ENCODE measurements around the gene RHOC. TPM values are rescaled to one million over a fixed set of nuclear protein-coding genes. Genes with fewer than 3 reads are reported as not detected.

The RHOC gene
- total RNA-seq, result 1 to 10 TPM; 6.1 to 6.7 TPM
- polyA plus RNA-seq, result 10 to 100 TPM; 18.2 to 26.4 TPM

GRCh38 chr1:112706505-112707220, at the start of gene RHOC:
Gene RHOC, minus strand, starts transcription at chr1:112707127. Its CDS starts 3,328 bp downstream, at chr1:112703799.
- Histone ChIP-seq H3K4me1 (ENCODE audit: insufficient read depth, low read length) (peaks cover 36% of the 10 kb centered on the region), H3K36me3 (ENCODE audit: insufficient read depth, low read length) (no peaks in the 10 kb centered on the region), H3K4me3 (ENCODE audit: low read length in 2 of 2) (peak within 1 kb of the TSS in 1 of 2 donors; percentile 45), H3K27ac (ENCODE audit: low read depth, low read length) (peak within 1 kb of the TSS; percentile 49), H3K9me3 (ENCODE audit: control insufficient read depth in 1 of 2, low read length in 2 of 2) (no peaks in the 10 kb centered on the region), H3K27me3 (ENCODE audit: insufficient read depth, low read length) (no peaks in the 10 kb centered on the region)
- Mint-ChIP-seq H3K27me3 (peaks cover 0 to 2% of the 10 kb centered on the region in 2 donors), H3K9me3 (no peaks in the 10 kb centered on the region), H3K4me1 (peaks cover 28 to 57% (median 39%) of the 10 kb centered on the region in 4 donors), H3K4me3 (peak within 1 kb of the TSS; percentile 85 to 94 (median 88)), H3K36me3 (peaks cover 0 to 4% of the 10 kb centered on the region in 2 donors), H3K27ac (peak within 1 kb of the TSS; percentile 73 to 93 (median 85))
- ChIA-PET POLR2A (ENCODE audit: partially characterized antibody) (interaction anchor here (2.1 to 2.4 kb wide), 2 partner anchors 88 to 316 kb away, joined by 8 to 10 read pairs; partner anchors contain the start of genes CAPZA1 and ST7L), CTCF (ENCODE audit: partially characterized antibody) (interaction anchor here (0.8 to 5.8 kb wide), 3 partner anchors 12 to 205 kb away, joined by 4 to 73 read pairs (median 66); partner anchors contain the start of gene PPM1J)
- DNase-seq, result no peak
- intact Hi-C loops (cut with micrococcal nuclease), result loop anchor here (1.0 to 2.0 kb wide), 3 partner anchors 88 to 316 kb away; partner anchors contain the start of genes CAPZA1 and ST7L

GRCh38 chr1:112754116-112754628, 47.2 kb upstream of the RHOC start:
- POLR2A ChIA-PET (ENCODE audit: partially characterized antibody), result no interaction called here
- DNase-seq, result no peak
- no peak overlapping the region for H3K4me3 ChIP-seq (ENCODE audit: low read length in 2 of 2)
- Mint-ChIP-seq H3K4me3 (no peak overlapping the region), H3K27ac (no peak overlapping the region), H3K4me1 (peaks cover 0 to 1% (median 0%) of the 10 kb centered on the region in 4 donors), H3K27me3 (peaks cover 14 to 43% of the 10 kb centered on the region in 2 donors), H3K9me3 (peaks cover 3 to 23% (median 19%) of the 10 kb centered on the region in 8 donors), H3K36me3 (peaks cover 3 to 7% of the 10 kb centered on the region in 2 donors)
- CTCF ChIA-PET (ENCODE audit: partially characterized antibody), result interaction anchor here (0.6 kb wide), 1 partner anchor 1006 kb away, joined by 3 read pairs; no protein-coding TSS in a partner anchor
- H3K27me3 ChIP-seq (ENCODE audit: insufficient read depth, low read length), result no peaks in the 10 kb centered on the region
- no peaks in the 10 kb centered on the region for H3K36me3 ChIP-seq (ENCODE audit: insufficient read depth, low read length)
- H3K9me3 ChIP-seq (ENCODE audit: control insufficient read depth in 1 of 2, low read length in 2 of 2), result no peaks in the 10 kb centered on the region
- H3K4me1 ChIP-seq (ENCODE audit: insufficient read depth, low read length), result no peaks in the 10 kb centered on the region
- intact Hi-C loops (cut with micrococcal nuclease), result no loop called here
- no peak overlapping the region for H3K27ac ChIP-seq (ENCODE audit: low read depth, low read length)

DNA sequence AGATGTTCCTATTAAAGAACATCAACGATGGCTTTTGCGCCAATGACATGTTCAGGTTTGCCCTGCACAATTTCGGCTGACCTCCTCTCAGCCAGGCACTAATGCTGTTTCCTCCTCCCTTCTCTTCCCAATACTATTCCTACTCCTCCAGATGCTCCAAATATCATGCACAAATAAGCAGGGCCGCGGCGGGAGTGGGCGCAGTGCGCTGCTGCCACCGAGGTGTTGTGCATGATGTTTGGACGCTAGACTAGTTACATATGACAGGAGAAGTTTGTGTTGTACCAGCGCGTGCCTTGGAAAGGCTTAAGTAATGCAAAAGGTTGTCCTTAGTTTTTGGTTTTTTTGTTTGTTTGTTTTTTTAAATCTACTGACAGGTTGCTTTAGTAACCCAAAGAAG, 41.5 kb upstream of the RHOC start:
- POLR2A ChIA-PET (ENCODE audit: partially characterized antibody), result no interaction called here
- H3K27me3 Mint-ChIP-seq, result peaks cover 29 to 36% of the 10 kb centered on the region in 2 donors
- H3K27ac Mint-ChIP-seq, result no peak overlapping the region

GRCh38 chr1:112744009-112744578, 37.2 kb upstream of the RHOC start:
- no peaks in the 10 kb centered on the region for H3K36me3 ChIP-seq (ENCODE audit: insufficient read depth, low read length)
- Mint-ChIP-seq H3K9me3 (peaks cover 0 to 5% (median 0%) of the 10 kb centered on the region in 8 donors), H3K27me3 (peaks cover 48 to 58% of the 10 kb centered on the region in 2 donors), H3K27ac (no peak overlapping the region), H3K36me3 (no peaks in the 10 kb centered on the region), H3K4me3 (peak overlapping the region in 4 of 8 donors; percentile 6 to 64 (median 30)), H3K4me1 (peaks cover 2 to 11% (median 5%) of the 10 kb centered on the region in 4 donors)
- no peaks in the 10 kb centered on the region for H3K4me1 ChIP-seq (ENCODE audit: insufficient read depth, low read length)
- ChIA-PET CTCF (ENCODE audit: partially characterized antibody) (interaction anchor here (1.3 kb wide), 1 partner anchor 27 kb away, joined by 3 read pairs; no protein-coding TSS in a partner anchor), POLR2A (ENCODE audit: partially characterized antibody) (no interaction called here)
- intact Hi-C loops (cut with micrococcal nuclease), result no loop called here
- no peaks in the 10 kb centered on the region for H3K9me3 ChIP-seq (ENCODE audit: control insufficient read depth in 1 of 2, low read length in 2 of 2)
- H3K27me3 ChIP-seq (ENCODE audit: insufficient read depth, low read length), result peaks cover 4% of the 10 kb centered on the region
- no peak overlapping the region for H3K27ac ChIP-seq (ENCODE audit: low read depth, low read length)
- no peak overlapping the region for H3K4me3 ChIP-seq (ENCODE audit: low read length in 2 of 2)
- DNase-seq, result no peak

More for the DNA sequence above, 41.5 kb upstream of the RHOC start:
- no peak for DNase-seq
- Mint-ChIP-seq H3K4me3 (no peak overlapping the region), H3K4me1 (peaks cover 2 to 7% (median 5%) of the 10 kb centered on the region in 4 donors), H3K9me3 (peaks cover 0 to 5% (median 2%) of the 10 kb centered on the region in 8 donors), H3K36me3 (no peaks in the 10 kb centered on the region)
- Histone ChIP-seq H3K27ac (ENCODE audit: low read depth, low read length) (no peak overlapping the region), H3K4me1 (ENCODE audit: insufficient read depth, low read length) (no peaks in the 10 kb centered on the region), H3K36me3 (ENCODE audit: insufficient read depth, low read length) (no peaks in the 10 kb centered on the region), H3K9me3 (ENCODE audit: control insufficient read depth in 1 of 2, low read length in 2 of 2) (no peaks in the 10 kb centered on the region), H3K4me3 (ENCODE audit: low read length in 2 of 2) (no peak overlapping the region), H3K27me3 (ENCODE audit: insufficient read depth, low read length) (no peaks in the 10 kb centered on the region)
- intact Hi-C loops (cut with micrococcal nuclease), result no loop called here
- CTCF ChIA-PET (ENCODE audit: partially characterized antibody), result no interaction called here

DNA sequence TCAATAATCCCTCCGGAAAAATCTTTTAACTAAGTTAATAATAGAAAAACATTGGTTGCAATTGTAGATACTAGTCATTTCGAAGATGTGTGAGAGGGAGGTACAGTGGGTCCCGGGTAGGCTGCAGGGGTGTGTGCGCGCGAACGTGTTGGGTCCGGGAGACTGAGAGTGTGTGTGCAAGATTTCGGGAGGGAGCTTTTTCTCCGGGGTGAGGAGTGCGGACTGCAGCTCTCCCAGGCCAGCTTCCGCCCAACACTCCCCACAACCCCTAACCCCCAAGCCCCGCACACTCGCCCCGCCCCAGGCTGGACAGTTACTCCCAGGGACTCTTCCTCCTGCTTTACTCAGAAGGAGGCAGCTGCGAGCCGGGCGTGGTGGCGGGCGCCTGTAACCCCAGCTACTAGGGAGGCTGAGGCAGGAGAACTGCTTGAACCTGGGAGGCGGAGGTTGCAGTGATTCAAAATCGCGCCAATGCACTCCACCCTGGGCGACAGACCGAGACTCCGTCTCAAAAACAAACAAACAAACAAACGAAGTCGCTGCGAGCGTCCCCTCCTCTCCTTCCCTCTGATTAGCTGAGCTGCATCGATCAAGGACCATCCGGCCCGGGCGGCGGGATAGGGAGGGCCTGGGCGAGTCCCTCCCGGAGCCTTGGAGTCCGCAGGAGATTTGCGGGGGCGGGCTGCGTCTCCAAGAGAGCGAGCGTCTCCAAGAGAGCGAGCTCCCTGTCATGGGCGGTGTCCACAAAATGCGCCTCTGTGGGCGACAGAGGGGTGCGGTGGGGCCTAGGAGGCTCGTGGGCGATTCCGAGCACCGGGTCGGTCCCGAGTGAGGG, 36.5 kb upstream of the RHOC start:
- peak overlapping the region in 5 of 8 donors; percentile 26 to 63 (median 49) for H3K4me3 Mint-ChIP-seq
- no peak overlapping the region for H3K27ac Mint-ChIP-seq
- ChIA-PET CTCF (ENCODE audit: partially characterized antibody) (interaction anchor here (1.3 kb wide), 1 partner anchor 26 kb away, joined by 3 read pairs; no protein-coding TSS in a partner anchor), POLR2A (ENCODE audit: partially characterized antibody) (no interaction called here)
- peaks cover 2 to 11% (median 5%) of the 10 kb centered on the region in 4 donors for H3K4me1 Mint-ChIP-seq
- Histone ChIP-seq H3K36me3 (ENCODE audit: insufficient read depth, low read length) (no peaks in the 10 kb centered on the region), H3K9me3 (ENCODE audit: control insufficient read depth in 1 of 2, low read length in 2 of 2) (no peaks in the 10 kb centered on the region), H3K27me3 (ENCODE audit: insufficient read depth, low read length) (peaks cover 4% of the 10 kb centered on the region), H3K4me3 (ENCODE audit: low read length in 2 of 2) (no peak overlapping the region), H3K4me1 (ENCODE audit: insufficient read depth, low read length) (no peaks in the 10 kb centered on the region), H3K27ac (ENCODE audit: low read depth, low read length) (no peak overlapping the region)
- peaks cover 0 to 5% (median 0%) of the 10 kb centered on the region in 8 donors for H3K9me3 Mint-ChIP-seq
- no peak for DNase-seq
- peaks cover 50 to 57% of the 10 kb centered on the region in 2 donors for H3K27me3 Mint-ChIP-seq
- H3K36me3 Mint-ChIP-seq, result no peaks in the 10 kb centered on the region
- intact Hi-C loops (cut with micrococcal nuclease), result no loop called here

DNA sequence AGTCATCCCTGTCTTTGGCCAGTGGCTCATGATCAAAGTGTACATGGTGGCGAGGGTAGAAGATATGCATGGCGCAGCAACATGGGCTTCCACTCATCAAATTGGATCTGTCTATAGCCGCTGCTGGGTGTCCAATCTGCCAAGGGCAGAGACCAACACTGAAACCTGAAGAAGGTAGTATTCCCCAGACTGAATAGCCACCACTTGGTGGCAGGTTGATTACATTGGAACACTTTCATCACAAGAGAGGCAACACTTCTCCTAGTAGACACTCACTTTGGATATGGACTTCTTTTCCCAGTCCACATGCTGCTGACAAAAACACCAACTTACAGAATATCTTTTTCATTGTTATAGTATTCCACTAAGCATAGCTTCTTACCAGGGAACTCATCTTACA, 30.6 kb upstream of the RHOC start:
- Mint-ChIP-seq H3K27me3 (peaks cover 36 to 54% of the 10 kb centered on the region in 2 donors), H3K9me3 (peaks cover 0 to 3% (median 0%) of the 10 kb centered on the region in 8 donors), H3K4me1 (no peaks in the 10 kb centered on the region), H3K27ac (no peak overlapping the region), H3K36me3 (no peaks in the 10 kb centered on the region), H3K4me3 (no peak overlapping the region)
- H3K36me3 ChIP-seq (ENCODE audit: insufficient read depth, low read length), result no peaks in the 10 kb centered on the region
- DNase-seq, result no peak
- POLR2A ChIA-PET (ENCODE audit: partially characterized antibody), result no interaction called here
- H3K4me3 ChIP-seq (ENCODE audit: low read length in 2 of 2), result no peak overlapping the region
- H3K27me3 ChIP-seq (ENCODE audit: insufficient read depth, low read length), result peaks cover 10% of the 10 kb centered on the region
- no peaks in the 10 kb centered on the region for H3K9me3 ChIP-seq (ENCODE audit: control insufficient read depth in 1 of 2, low read length in 2 of 2)
- CTCF ChIA-PET (ENCODE audit: partially characterized antibody), result no interaction called here
- no peak overlapping the region for H3K27ac ChIP-seq (ENCODE audit: low read depth, low read length)
- H3K4me1 ChIP-seq (ENCODE audit: insufficient read depth, low read length), result no peaks in the 10 kb centered on the region
- intact Hi-C loops (cut with micrococcal nuclease), result no loop called here

All from CD4-positive, alpha-beta memory T cell (primary cell).